ENCODE measurements around the gene SPATA31D1.

DNA sequence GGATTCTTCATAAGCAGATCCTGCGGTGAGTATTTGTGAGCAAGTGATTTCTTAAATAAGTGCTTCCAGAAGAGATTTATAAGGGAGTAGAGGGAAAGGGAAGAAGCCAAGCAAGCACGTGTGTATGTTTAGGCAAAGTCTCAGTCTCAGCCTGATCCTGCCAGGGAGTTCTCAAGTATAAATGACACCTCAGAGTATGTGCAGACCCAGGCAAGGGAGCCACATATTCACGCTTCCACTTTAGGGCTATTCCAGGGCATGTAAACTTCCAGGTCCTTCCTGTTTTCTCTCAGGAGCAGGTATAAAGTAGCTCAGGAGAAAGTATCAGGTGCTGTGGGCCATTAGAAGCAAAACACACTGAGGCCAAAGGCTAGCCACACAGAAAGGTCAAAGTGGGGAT is 22.6 kb downstream of the SPATA31D1 start:
- no peak for TF ChIP-seq EZH2 (IDR thresholded peaks at IDR 0.05; ENCODE audit: insufficient read depth, poor library complexity, severe bottlenecking)
- no peak for TF ChIP-seq EZH2phosphoT487 (IDR thresholded peaks at IDR 0.05; ENCODE audit: insufficient read depth, low read depth)
